ENCODE results near the gene NFASC.

NFASC gene

GRCh38 chr1:204867203-204867602, 3.5 kb upstream of the NFASC start:
- no peak overlapping the region for H3K4me3 ChIP-seq (ENCODE audit: low read length)
- TF ChIP-seq, protein P1, sequence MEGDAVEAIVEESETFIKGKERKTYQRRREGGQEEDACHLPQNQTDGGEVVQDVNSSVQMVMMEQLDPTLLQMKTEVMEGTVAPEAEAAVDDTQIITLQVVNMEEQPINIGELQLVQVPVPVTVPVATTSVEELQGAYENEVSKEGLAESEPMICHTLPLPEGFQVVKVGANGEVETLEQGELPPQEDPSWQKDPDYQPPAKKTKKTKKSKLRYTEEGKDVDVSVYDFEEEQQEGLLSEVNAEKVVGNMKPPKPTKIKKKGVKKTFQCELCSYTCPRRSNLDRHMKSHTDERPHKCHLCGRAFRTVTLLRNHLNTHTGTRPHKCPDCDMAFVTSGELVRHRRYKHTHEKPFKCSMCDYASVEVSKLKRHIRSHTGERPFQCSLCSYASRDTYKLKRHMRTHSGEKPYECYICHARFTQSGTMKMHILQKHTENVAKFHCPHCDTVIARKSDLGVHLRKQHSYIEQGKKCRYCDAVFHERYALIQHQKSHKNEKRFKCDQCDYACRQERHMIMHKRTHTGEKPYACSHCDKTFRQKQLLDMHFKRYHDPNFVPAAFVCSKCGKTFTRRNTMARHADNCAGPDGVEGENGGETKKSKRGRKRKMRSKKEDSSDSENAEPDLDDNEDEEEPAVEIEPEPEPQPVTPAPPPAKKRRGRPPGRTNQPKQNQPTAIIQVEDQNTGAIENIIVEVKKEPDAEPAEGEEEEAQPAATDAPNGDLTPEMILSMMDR (IDR thresholded peaks at IDR 0.05; ENCODE audit: insufficient read depth, low read depth, low read length, missing control alignments), result no peak
- DNase-seq (ENCODE audit: low read depth), result no peak

DNA sequence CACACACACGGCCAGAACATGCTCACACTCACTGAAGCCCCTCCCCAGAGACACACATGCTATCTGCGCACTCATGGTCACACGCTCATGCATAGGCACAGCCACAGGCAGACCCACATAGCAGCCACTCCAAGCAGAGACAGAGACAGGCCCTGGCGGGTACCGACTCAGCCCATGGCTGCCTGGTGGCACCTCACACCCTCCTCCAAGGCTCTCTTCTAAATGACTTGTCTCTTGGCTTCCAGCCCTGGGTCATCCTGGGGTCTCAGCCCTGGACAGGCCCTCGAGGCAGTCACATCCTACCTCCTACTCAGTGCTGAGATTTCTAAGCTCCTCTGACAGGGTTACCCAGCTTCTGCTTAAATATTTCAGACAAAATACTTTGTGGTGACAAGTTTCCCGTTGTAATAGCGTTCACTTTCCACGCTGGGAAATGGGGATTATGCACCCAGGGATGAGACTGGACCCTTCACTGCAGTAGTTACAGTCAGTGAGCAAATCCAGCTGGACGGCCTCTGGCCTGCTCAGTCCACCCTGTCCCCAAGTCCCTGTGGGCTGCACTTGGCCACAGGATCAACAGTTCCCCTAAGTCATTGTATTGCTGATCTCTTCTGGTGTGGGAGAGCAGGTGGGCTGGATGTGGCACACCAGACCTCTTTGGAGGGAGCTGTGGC, 2.9 kb upstream of the NFASC start:
- no peak overlapping the region for H3K4me3 ChIP-seq (ENCODE audit: low read length)
- no peak for DNase-seq (ENCODE audit: low read depth)
- TF ChIP-seq, protein P1 (IDR thresholded peaks at IDR 0.05; ENCODE audit: insufficient read depth, low read depth, low read length, missing control alignments), result no peak

- TF ChIP-seq, protein P1 (IDR thresholded peaks at IDR 0.05; ENCODE audit: insufficient read depth, low read depth, low read length, missing control alignments), result no peak
- DNase-seq (ENCODE audit: low read depth), result no peak
- H3K4me3 ChIP-seq (ENCODE audit: low read length), result no peak overlapping the region
Measured at GRCh38 chr1:204868340-204868700, 2.3 kb upstream of the NFASC start.

GRCh38 chr1:204869097-204869496, 1.6 kb upstream of the NFASC start:
- TF ChIP-seq, protein P1 (IDR thresholded peaks at IDR 0.05; ENCODE audit: insufficient read depth, low read depth, low read length, missing control alignments), result no peak
- DNase-seq (ENCODE audit: low read depth), result no peak

DNA sequence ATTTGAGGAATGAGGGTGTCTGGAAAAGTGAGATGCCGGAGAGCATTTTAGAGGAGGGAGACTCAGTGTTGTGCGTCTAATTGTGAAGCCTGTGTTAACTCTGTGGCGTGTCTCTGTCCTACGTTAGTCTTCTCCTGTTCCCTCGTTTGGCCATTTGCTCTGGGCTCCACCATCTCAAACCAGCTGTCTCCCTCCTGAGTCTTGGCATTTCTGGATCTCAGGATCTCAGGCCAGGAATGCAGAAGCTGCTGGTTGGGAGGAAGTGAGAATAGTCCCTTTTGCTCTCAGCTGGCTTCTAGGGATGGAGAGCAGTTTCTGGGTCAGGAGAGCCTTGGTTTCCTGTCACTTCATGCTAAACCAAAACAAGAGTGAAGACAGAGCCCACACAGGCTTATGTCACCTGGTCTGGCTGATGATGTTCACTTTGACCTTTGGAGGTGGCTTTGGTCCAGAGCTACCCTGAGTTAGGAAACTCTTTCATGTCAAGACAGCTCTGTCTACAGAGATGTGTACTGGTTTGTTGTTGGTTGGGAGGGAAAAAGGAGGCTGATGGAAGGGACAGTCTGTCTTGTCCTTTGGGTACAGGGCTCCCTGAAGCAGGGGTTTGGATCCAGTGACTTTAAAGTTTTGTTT, 859 bp downstream of the NFASC start:
- TF ChIP-seq, protein P1 (IDR thresholded peaks at IDR 0.05; ENCODE audit: insufficient read depth, low read depth, low read length, missing control alignments), result no peak
- DNase-seq (ENCODE audit: low read depth), result no peak
- no peak overlapping the region for H3K4me3 ChIP-seq (ENCODE audit: low read length)

More at GRCh38 chr1:204869097-204869496, 1.6 kb upstream of the NFASC start:
- no peak overlapping the region for H3K4me3 ChIP-seq (ENCODE audit: low read length)

DNA sequence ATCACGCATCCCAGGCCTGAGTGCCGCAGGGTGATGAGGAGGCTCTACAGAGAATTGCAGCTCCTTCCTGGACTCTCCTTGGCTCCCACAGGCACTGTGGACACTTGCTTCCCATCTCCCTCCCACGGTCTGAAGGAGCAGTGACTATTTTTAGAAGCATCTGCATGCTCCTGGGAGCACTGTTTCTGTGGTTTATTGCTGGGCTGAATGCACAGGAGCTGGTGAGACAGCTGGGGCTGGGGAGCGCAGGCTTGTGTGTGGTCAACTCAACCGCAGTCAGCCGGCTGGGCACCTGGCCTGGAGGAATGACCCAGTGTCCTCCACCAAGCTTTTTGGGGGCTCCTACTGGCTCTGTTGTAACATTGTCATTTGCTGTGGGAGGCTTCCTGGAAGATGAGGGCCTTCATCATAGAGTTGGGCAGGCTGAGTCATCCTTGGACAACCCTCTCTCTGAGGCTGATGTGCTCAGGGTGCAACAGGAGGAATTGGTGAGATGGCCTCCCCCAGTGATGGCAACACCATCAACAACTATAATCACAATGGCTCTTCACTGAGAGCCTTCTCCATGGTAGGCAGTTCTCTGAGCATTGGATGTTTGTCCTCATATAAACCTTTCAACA, 1.7 kb downstream of the NFASC start:
- TF ChIP-seq, protein P1 (IDR thresholded peaks at IDR 0.05; ENCODE audit: insufficient read depth, low read depth, low read length, missing control alignments), result no peak
- no peak for DNase-seq (ENCODE audit: low read depth)
- H3K4me3 ChIP-seq (ENCODE audit: low read length), result no peak overlapping the region

Measured in epithelial cell of esophagus (primary cell).